Stomach (tissue), 9 donors: ENCODE results near the gene TMPRSS4. TPM values are rescaled to one million over a fixed set of nuclear protein-coding genes. Genes with fewer than 3 reads are reported as not detected.

ENCODE experiments used
- DNase-seq, 2 donors: peaks; one replicate each; pipeline versions ENCODE4 v3.0.0 to v3.0.0-alpha.2; 2013 to 2019
- H3K27ac ChIP-seq, 5 donors: fragments of 200-600 bp in 4 of 5; sonication (generic) in 4 of 5; one replicate each; pipeline ENCODE4 v1.5.1; 2013 to 2019; ENCODE audit warnings: mild to moderate bottlenecking in 1 of 5, moderate library complexity in 1 of 5
- H3K27me3 ChIP-seq, 3 donors: fragments of 200-600 bp; sonication (generic); one replicate each; pipeline ENCODE4 v1.5.1; 2017 to 2019; ENCODE audit warnings: mixed run types in 1 of 3
- H3K36me3 ChIP-seq, 4 donors: fragments of 200-600 bp; sonication (generic); 1 replicate in 3 of 4; 2 replicates in 1 of 4; pipeline ENCODE4 v1.5.1; 2016 to 2019
- H3K4me1 ChIP-seq, 4 donors: fragments of 200-600 bp; sonication (generic); one replicate each; pipeline ENCODE4 v1.5.1; 2016 to 2019
- H3K4me3 ChIP-seq, 4 donors: fragments of 200-600 bp; sonication (generic) in 3 of 4; one replicate each; pipeline ENCODE4 v1.5.1; 2016 to 2019; ENCODE audit warnings: mild to moderate bottlenecking in 1 of 4
- H3K9me3 ChIP-seq, 4 donors: fragments of 200-600 bp; sonication (generic); one replicate each; pipeline ENCODE4 v1.5.1; 2016 to 2019
- EP300 ChIP-seq: sonication (generic); formaldehyde crosslinking; IDR thresholded peaks from one replicate; pipeline ENCODE4 v1.6.1; 2017; ENCODE audit warnings: antibody characterized with exemption
- POLR2A ChIP-seq, 4 donors: fragments of 450-650 bp; IDR thresholded peaks; one replicate each; pipeline ENCODE4 v1.6.1; 2016; ENCODE audit warnings: antibody characterized with exemption in 4 of 4, control low read depth in 2 of 4, mild to moderate bottlenecking in 1 of 4, moderate library complexity in 1 of 4
- POLR2AphosphoS5 ChIP-seq, 3 donors: sonication (generic); formaldehyde crosslinking; IDR thresholded peaks; one replicate each; pipeline ENCODE4 v1.6.1; 2016; ENCODE audit warnings: antibody characterized with exemption in 3 of 3
- WGBS, 5 donors: extraction: QIAGEN DNeasy Blood & Tissue Kit in 3 of 5; methylation state at CpG; one replicate each; pipeline versions ENCODE4 v1.1.5 to v1.1.7; 2013 to 2018; 5-methylcytosine and 5-hydroxymethylcytosine counted together
- intact Hi-C: fragments of 100-400 bp; cut with DNase I; formaldehyde crosslinking; loops from one replicate; pipeline ENCODE4 v1.15.1; 2023; ENCODE audit warnings: low total_unique reads
- polyA plus RNA-seq, 3 donors: library from polyadenylated mRNA; stranded (reverse); fragments of 200-250 nt; gene quantifications; one replicate each; pipeline ENCODE4 v1.2.3, GENCODE V29; 2013
- total RNA-seq, 5 donors: library from RNA; depleted of rRNA; stranded (reverse); fragments of >200 nt; gene quantifications; one replicate each; pipeline versions ENCODE4 v1.1.0 to v1.2.3, GENCODE V29; 2014 to 2016
- TF ChIP-seq, protein P1 (sequence below), 7 experiments: fragments of 450-650 bp in 4 of 7; fragments of 200-600 bp in 3 of 7; sonication (generic) in 3 of 7; IDR thresholded peaks; one replicate each; pipeline ENCODE4 v1.5.1; 2016 to 2019; ENCODE audit warnings: antibody characterized with exemption in 7 of 7, control low read depth in 2 of 7, mild to moderate bottlenecking in 1 of 7
- donor health status: healthy with polysubstance abuse.
- donor health status: Bipolar disorder and iron deficiency.
- donor health status: healthy.

The TMPRSS4 gene
- total and polyA plus RNA-seq, 8 donors = 4.7 to 498 (median 18.1) TPM

DNA sequence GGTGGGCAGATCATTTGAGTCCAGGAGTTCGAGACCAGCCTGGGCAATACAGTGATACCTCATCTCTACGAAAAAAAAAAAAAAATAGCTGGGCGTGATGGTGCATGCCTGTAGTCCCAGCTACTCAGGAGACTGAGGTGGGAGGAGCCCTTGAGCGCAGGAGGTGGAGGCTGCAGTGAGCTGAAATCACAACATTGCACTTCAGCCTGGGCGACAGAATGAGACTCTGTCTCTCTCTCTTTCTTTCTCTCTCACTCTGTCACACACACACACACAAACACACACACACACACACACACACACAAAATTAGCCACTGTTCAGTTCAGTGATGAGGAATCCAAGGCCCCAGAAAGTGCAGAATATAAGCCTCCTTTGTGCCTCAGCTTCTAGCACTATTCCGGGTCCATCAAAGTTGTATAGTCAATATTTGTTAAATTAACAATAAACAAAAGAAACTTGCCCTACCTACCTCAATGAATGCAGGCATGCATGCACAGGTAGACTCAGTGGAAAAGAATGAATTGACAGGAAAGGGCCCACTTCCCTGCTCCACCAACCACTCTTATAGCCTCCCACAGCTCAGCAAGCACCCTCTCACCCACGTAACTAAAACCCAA is 13.8 kb downstream of the TMPRSS4 start:
- DNase-seq = no peak
- Histone ChIP-seq H3K27ac (no peak overlapping the region), H3K27me3 (no peaks in the 10 kb centered on the region), H3K36me3 (no peaks in the 10 kb centered on the region), H3K4me1 (peaks cover 0 to 4% (median 0%) of the 10 kb centered on the region in 4 donors), H3K4me3 (no peak overlapping the region), H3K9me3 (peaks cover 0 to 20% (median 10%) of the 10 kb centered on the region in 4 donors)
- TF ChIP-seq, protein P1, sequence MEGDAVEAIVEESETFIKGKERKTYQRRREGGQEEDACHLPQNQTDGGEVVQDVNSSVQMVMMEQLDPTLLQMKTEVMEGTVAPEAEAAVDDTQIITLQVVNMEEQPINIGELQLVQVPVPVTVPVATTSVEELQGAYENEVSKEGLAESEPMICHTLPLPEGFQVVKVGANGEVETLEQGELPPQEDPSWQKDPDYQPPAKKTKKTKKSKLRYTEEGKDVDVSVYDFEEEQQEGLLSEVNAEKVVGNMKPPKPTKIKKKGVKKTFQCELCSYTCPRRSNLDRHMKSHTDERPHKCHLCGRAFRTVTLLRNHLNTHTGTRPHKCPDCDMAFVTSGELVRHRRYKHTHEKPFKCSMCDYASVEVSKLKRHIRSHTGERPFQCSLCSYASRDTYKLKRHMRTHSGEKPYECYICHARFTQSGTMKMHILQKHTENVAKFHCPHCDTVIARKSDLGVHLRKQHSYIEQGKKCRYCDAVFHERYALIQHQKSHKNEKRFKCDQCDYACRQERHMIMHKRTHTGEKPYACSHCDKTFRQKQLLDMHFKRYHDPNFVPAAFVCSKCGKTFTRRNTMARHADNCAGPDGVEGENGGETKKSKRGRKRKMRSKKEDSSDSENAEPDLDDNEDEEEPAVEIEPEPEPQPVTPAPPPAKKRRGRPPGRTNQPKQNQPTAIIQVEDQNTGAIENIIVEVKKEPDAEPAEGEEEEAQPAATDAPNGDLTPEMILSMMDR (IDR thresholded peaks at IDR 0.05) = no peak
- TF ChIP-seq EP300 (no peak), POLR2AphosphoS5 (IDR thresholded peaks at IDR 0.05) (no peak), POLR2A (IDR thresholded peaks at IDR 0.05) (no peak)
- WGBS, 5 donors = 60 to 63% (median 62%) methylated on average over 7 of the region's 7 CpGs
- intact Hi-C loops = no loop called here

DNA sequence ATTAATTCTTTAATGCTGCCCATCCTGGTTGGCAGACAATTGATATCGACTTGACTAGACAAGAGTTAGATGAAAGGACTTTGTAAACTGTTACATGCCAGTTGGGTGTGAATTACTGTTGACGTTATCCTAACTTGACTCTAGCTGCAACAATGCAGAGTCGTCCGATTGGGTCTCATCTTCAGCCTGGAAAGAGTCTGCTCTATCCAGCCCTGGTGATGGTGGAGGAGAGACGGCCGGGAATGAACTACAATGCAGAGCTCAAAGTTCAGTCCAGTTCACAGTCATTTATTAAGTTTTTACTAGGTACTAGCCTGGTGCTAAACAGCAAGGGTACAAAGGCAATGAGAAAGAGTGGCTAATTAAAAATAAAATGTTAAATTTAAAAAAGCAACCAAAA is 14.8 kb downstream of the TMPRSS4 start:
- Histone ChIP-seq H3K4me1 (peaks cover 0 to 4% (median 0%) of the 10 kb centered on the region in 4 donors), H3K27me3 (no peaks in the 10 kb centered on the region), H3K36me3 (no peaks in the 10 kb centered on the region), H3K27ac (no peak overlapping the region), H3K9me3 (peaks cover 0 to 17% (median 6%) of the 10 kb centered on the region in 4 donors), H3K4me3 (no peak overlapping the region)
- intact Hi-C loops = no loop called here
- TF ChIP-seq EP300 (no peak), POLR2A (IDR thresholded peaks at IDR 0.05) (no peak), POLR2AphosphoS5 (IDR thresholded peaks at IDR 0.05) (no peak)
- TF ChIP-seq, protein P1 (IDR thresholded peaks at IDR 0.05) = no peak
- DNase-seq = no peak
- WGBS, 5 donors = 65 to 89% (median 79%) methylated on average over 6 of the region's 6 CpGs

DNA sequence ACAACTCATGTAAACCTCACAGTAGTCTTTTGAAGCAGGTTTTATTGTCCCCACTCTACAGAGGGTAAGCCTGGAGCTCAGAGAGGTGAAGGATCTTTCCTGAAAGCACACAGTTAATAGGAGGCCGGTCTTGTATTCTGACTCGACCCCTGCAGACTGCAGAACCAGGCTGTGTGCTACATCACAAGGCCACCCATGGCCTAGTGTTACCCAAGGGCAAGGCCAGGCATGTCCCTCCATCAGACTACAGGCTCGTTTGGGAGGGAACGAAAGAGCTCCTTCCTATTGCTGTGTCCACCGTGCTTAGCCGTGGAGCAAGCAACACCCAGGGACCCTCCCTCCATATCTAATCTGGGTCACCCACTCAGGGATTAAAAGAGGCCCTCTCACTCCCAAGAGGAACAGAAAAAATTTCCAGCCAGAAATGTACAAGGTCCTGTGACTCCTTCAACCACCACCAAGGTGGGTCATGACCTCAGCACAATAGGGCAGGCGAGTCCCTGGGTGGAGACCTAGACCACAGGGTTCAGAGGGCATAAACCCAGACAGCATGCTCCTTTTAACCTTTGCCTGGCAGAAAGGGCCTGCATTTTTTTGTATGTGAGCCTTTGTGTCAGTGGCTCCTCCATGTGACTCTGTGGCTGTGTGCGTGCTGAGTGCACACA is 16.2 kb downstream of the TMPRSS4 start:
- no peak overlapping the region for H3K27ac ChIP-seq
- H3K27me3 ChIP-seq = no peaks in the 10 kb centered on the region
- TF ChIP-seq POLR2AphosphoS5 (IDR thresholded peaks at IDR 0.05) = no peak
- TF ChIP-seq, protein P1 (IDR thresholded peaks at IDR 0.05) = no peak
- no peak for TF ChIP-seq EP300
- no peak for TF ChIP-seq POLR2A (IDR thresholded peaks at IDR 0.05)
- no peak overlapping the region for H3K4me3 ChIP-seq
- H3K9me3 ChIP-seq = peaks cover 0 to 4% (median 0%) of the 10 kb centered on the region in 4 donors
- WGBS, 5 donors = 43 to 61% (median 55%) methylated on average over 8 of the region's 8 CpGs
- no peaks in the 10 kb centered on the region for H3K36me3 ChIP-seq
- intact Hi-C loops = no loop called here
- peaks cover 0 to 4% (median 0%) of the 10 kb centered on the region in 4 donors for H3K4me1 ChIP-seq
- no peak for DNase-seq

DNA sequence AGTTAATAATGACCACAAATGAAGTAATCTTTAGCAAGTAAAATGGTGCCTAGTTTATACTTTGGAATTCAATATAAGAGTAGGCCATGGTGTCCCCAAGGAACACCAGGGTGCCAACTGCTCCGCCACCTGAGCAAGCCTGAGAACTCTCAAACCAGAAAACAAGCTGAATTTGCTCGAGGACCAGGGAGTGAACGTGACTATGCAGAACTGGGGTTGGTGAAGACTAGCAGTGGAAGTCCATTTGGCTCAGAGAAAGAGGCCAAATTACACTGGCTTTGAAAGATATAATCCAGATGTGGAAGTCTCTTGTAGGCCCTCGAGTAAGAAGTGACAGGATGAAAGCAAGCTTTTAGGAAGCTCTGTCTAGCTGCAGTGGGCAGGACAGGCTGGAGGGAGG is 18.6 kb downstream of the TMPRSS4 start:
- H3K36me3 ChIP-seq = no peaks in the 10 kb centered on the region
- peaks cover 0 to 5% (median 0%) of the 10 kb centered on the region in 3 donors for H3K27me3 ChIP-seq
- H3K27ac ChIP-seq = no peak overlapping the region
- no peak overlapping the region for H3K4me3 ChIP-seq
- no peak for DNase-seq
- TF ChIP-seq EP300 = no peak
- TF ChIP-seq POLR2A (IDR thresholded peaks at IDR 0.05) = no peak
- TF ChIP-seq POLR2AphosphoS5 (IDR thresholded peaks at IDR 0.05) = no peak
- TF ChIP-seq, protein P1 (IDR thresholded peaks at IDR 0.05) = no peak
- H3K4me1 ChIP-seq = peaks cover 0 to 4% (median 0%) of the 10 kb centered on the region in 4 donors
- no peaks in the 10 kb centered on the region for H3K9me3 ChIP-seq
- 71 to 91% (median 77%) methylated on average over 4 of the region's 4 CpGs for WGBS, 5 donors
- intact Hi-C loops = no loop called here
